RWPE2 (cell line): Measurements from ENCODE around the gene ZNF792.
"Not testable (repeated sequence)": the region's sequence is repeated elsewhere in the genome, so short reads cannot be mapped to it uniquely, and the experiment has no call there.

Experiments
- ATAC-seq: fragments of 200-7000 bp; cut with Tn5 transposase; 3 replicates; pipeline ENCODE4 v1.9.1; 2021; ENCODE audit warnings: low read depth
- DNase-seq: peaks from one replicate; pipeline ENCODE4 v3.0.0-alpha.2; 2020; ENCODE audit warnings: low spot score
- H3K27ac ChIP-seq: fragments of 450-650 bp; 2 replicates; pipeline ENCODE4 v1.5.1; 2017; ENCODE audit warnings: mild to moderate bottlenecking; ENCODE audit not compliant: poor library complexity, severe bottlenecking
- H3K27me3 ChIP-seq: fragments of 250-450 bp; sonication (Bioruptor Pico); 2 replicates; pipeline ENCODE4 v1.5.1; 2021; ENCODE audit warnings: mild to moderate bottlenecking, moderate library complexity; ENCODE audit not compliant: insufficient read depth, poor library complexity, severe bottlenecking
- H3K36me3 ChIP-seq: fragments of 250-450 bp; sonication (Bioruptor Pico); 2 replicates; pipeline ENCODE4 v1.5.1; 2020; ENCODE audit warnings: low read depth, mild to moderate bottlenecking, moderate library complexity
- H3K4me1 ChIP-seq: fragments of 250-450 bp; sonication (Bioruptor Pico); 2 replicates; pipeline ENCODE4 v1.5.1; 2021; ENCODE audit warnings: mild to moderate bottlenecking, moderate library complexity; ENCODE audit not compliant: insufficient read depth, poor library complexity, severe bottlenecking
- H3K4me3 ChIP-seq: fragments of 250-450 bp; sonication (Bioruptor Pico); 2 replicates; pipeline ENCODE4 v1.5.1; 2021; ENCODE audit warnings: mild to moderate bottlenecking, moderate library complexity; ENCODE audit not compliant: severe bottlenecking
- H3K9me3 ChIP-seq: fragments of 250-450 bp; sonication (Bioruptor Pico); 2 replicates; pipeline ENCODE4 v1.5.1; 2021; ENCODE audit warnings: mild to moderate bottlenecking, moderate library complexity; ENCODE audit not compliant: severe bottlenecking
- TF ChIP-seq, protein P1 (sequence below): fragments of 450-650 bp; IDR thresholded peaks from one replicate; pipeline ENCODE4 v1.5.1; 2017; ENCODE audit warnings: mild to moderate bottlenecking, moderate library complexity; ENCODE audit not compliant: poor library complexity, severe bottlenecking

Gene ZNF792

DNA sequence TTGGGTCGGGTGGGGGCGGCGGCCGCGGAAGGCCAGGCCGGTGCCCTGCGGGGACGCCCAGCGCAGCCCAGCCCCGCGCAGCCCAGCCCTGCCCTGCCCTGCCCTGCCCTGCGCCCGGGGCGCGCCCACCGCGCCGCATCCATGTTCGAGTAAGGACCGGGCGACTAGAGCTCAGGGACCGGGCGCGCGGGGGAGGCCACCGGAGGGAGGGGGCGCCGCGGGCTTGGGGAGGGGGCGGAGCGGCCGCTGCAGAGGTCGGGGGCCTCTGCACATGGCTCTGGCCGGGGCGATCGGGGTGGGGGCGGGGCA is 36.3 kb upstream of the ZNF792 start:
- H3K27me3 ChIP-seq, result no peaks in the 10 kb centered on the region
- H3K4me3 ChIP-seq, result peak overlapping the region; percentile 94
- DNase-seq (no peak), ATAC-seq (no peak)
- no peaks in the 10 kb centered on the region for H3K9me3 ChIP-seq
- peak overlapping the region; percentile 76 for H3K27ac ChIP-seq
- no peaks in the 10 kb centered on the region for H3K4me1 ChIP-seq
- peaks cover 4% of the 10 kb centered on the region; the same call in 1 of the 2 replicates for H3K36me3 ChIP-seq
- TF ChIP-seq, protein P1, sequence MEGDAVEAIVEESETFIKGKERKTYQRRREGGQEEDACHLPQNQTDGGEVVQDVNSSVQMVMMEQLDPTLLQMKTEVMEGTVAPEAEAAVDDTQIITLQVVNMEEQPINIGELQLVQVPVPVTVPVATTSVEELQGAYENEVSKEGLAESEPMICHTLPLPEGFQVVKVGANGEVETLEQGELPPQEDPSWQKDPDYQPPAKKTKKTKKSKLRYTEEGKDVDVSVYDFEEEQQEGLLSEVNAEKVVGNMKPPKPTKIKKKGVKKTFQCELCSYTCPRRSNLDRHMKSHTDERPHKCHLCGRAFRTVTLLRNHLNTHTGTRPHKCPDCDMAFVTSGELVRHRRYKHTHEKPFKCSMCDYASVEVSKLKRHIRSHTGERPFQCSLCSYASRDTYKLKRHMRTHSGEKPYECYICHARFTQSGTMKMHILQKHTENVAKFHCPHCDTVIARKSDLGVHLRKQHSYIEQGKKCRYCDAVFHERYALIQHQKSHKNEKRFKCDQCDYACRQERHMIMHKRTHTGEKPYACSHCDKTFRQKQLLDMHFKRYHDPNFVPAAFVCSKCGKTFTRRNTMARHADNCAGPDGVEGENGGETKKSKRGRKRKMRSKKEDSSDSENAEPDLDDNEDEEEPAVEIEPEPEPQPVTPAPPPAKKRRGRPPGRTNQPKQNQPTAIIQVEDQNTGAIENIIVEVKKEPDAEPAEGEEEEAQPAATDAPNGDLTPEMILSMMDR, result no peak

DNA sequence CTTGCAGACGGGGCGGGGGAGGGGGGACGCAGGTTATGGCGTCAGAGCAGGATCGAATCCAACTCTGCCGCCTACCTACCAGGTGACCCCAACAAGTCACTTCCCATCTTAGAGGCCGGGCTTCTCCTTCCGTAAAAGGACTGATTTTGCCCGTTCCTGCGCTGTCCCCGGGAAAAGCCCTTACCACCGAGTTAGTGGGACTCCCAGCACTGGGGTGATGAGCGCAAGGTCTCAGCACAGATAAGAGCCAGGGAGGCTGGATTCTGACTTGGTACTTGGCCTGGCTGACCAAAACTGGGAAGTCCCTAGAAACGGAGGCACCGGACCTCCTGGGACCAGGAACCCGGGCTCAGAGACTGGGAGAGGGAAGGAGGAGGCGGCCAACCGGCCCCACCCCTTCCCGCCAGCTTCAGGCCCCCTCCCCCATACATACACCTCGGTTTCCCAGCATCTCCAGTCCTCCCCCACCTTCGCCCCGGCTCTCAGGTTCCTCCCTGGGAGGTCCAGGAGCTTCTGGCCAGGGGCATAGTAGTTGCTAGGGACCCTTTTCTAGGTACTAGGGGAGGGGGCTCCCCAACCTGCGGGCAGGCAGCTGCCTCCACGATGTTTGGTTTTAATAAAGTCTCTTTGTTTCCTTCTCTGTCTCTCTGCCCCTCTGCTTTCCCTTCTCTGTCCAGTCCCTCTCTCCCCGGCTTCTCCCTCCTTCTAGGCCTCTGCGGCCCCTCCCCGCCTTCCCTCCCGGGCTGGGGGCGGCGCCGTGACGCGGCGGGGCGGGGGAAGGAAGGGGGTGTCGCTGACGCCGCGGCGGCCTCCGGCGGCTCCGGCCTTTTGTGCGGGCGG is 35.7 kb upstream of the ZNF792 start, which contains the start of gene GRAMD1A:
TSS of gene GRAMD1A (plus strand) at position 826 of the 840 bp plus-strand sequence. CDS start 156 bp downstream, outside the sequence.
- Histone ChIP-seq H3K27me3 (no peaks in the 10 kb centered on the region), H3K4me1 (no peaks in the 10 kb centered on the region), H3K27ac (peak within 1 kb of the TSS; percentile 76), H3K9me3 (no peaks in the 10 kb centered on the region), H3K4me3 (peak within 1 kb of the TSS; percentile 94), H3K36me3 (peaks cover 4% of the 10 kb centered on the region; the same call in 1 of the 2 replicates)
- DNase-seq, result no peak
- peak; percentile 82 for ATAC-seq
- TF ChIP-seq, protein P1, result no peak

DNA sequence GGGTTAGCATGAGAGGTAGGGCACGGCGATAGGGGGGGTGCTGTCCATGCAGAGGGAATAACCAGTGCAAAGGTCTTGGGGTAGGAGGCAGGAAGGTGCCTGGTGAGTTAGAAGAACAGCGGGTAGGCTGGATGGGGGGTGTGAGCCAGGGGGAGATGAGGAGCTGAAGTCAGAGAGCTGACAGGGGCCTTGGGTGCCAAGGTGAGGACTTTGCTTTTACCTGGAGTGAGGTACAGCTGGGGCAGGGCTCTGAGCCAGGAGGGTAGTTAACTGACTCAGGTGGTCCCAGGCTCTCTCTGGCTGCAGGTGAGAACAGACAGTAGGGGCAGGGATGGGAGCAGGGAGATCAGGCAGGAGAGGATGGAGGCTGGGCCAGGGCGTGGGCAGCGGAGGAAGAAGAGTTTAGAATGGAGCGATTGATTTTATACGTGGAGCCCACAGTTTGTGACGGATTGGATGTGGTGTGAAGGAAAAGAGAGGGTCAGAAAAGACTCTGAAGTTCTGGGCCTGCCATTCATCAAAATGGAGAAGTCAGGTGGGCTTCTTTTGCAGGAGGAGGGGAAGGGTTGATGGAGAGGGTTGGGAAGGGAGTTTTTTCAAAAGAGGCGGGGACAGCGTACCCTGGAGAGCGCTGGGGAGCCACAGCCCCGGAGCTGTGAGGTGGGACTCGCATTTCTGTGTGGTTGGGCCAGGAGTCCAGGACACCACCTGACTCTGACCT is 34.9 kb upstream of the ZNF792 start:
- DNase-seq (no peak), ATAC-seq (no peak)
- Histone ChIP-seq H3K27me3 (no peaks in the 10 kb centered on the region), H3K36me3 (peaks cover 4% of the 10 kb centered on the region; the same call in 1 of the 2 replicates), H3K9me3 (no peaks in the 10 kb centered on the region), H3K4me3 (peak overlapping the region; percentile 94), H3K4me1 (no peaks in the 10 kb centered on the region), H3K27ac (peak overlapping the region; percentile 76)
- TF ChIP-seq, protein P1, result no peak

DNA sequence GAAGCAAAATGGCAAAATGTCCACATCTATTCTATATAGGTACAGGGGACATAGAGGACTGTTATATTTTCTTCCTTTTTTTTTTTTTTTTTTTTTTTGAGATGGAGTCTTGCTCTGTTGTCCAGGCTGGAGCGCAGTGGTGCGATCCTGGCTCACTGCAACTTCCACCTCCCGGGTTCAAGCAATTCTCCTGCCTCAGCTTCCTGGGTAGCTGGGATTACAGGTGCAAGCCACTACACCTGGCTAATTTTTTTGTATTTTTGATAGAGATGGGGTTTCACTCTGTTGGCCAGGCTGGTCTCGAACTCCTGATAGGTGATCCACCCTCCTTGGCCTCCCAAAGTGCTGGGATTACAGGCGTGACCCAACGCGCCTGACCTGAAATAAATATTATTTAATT is 34.2 kb upstream of the ZNF792 start:
- not testable (repeated sequence) for H3K36me3 ChIP-seq, DNase-seq, ATAC-seq, H3K27me3 ChIP-seq, H3K9me3 ChIP-seq, H3K4me1 ChIP-seq, H3K27ac ChIP-seq, H3K4me3 ChIP-seq

DNA sequence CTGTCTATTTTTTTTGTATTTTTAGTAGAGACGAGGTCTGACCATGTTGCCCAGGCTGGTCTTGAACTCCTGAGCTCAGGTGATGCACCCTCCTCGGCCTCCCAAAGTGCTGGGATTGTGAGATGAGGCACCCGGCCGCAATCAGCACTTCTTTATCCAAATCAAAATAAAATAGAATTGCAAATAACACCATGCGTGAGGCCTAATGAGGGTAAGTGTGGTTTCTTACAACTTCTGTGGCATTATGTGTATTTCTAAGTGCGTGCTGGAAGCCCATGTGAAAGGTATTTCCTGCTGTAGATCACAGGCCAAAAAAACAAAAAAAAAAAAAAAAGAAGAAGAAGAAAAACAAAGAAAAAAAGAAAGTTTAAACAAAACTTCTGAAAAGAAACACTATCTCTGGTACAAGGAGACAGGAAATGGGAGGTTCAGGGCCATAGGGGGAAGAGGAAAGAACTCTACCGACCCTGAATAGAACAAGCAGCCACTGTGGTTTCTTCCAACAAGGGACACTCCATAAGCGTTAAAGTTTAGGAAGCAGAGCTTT is 33.1 kb upstream of the ZNF792 start:
- no peak for ATAC-seq
- Histone ChIP-seq H3K36me3 (peaks cover 4% of the 10 kb centered on the region; the same call in 1 of the 2 replicates), H3K27ac (no peak overlapping the region), H3K27me3 (no peaks in the 10 kb centered on the region), H3K4me3 (no peak overlapping the region), H3K9me3 (no peaks in the 10 kb centered on the region), H3K4me1 (no peaks in the 10 kb centered on the region)
- TF ChIP-seq, protein P1, result no peak
- no peak for DNase-seq
